Immature natural killer cell (primary cell): ENCODE results near the gene NXPE3. TPM values are rescaled to one million over a fixed set of nuclear protein-coding genes. Genes with fewer than 3 reads are reported as not detected.
"Not testable (repeated sequence)": the region's sequence is repeated elsewhere in the genome, so short reads cannot be mapped to it uniquely, and the experiment has no call there.

Source experiments
- DNase-seq, 3 donors: peaks; one replicate each; pipeline ENCODE4 v3.0.0; 2022; ENCODE audit warnings: mixed read lengths in 1 of 3
- H3K27ac Mint-ChIP-seq, 6 donors: one replicate each; pipeline ENCODE4 v1.8.0; 2020; ENCODE audit warnings: mixed read lengths in 6 of 6, mild to moderate bottlenecking in 5 of 6, inconsistent platforms in 4 of 6, moderate library complexity in 3 of 6
- H3K27me3 Mint-ChIP-seq, 3 donors: one replicate each; pipeline ENCODE4 v1.8.0; 2020 to 2021; ENCODE audit warnings: low read depth in 3 of 3, mild to moderate bottlenecking in 3 of 3, mixed read lengths in 3 of 3, moderate library complexity in 3 of 3, inconsistent platforms in 1 of 3
- H3K36me3 Mint-ChIP-seq, 3 donors: one replicate each; pipeline ENCODE4 v1.8.0; 2020; ENCODE audit warnings: mixed read lengths in 3 of 3, inconsistent platforms in 2 of 3, mild to moderate bottlenecking in 2 of 3
- H3K4me1 Mint-ChIP-seq, 2 donors: one replicate each; pipeline ENCODE4 v1.8.0; 2020; ENCODE audit warnings: inconsistent platforms in 2 of 2, mild to moderate bottlenecking in 2 of 2, mixed read lengths in 2 of 2, moderate library complexity in 1 of 2
- H3K4me3 Mint-ChIP-seq, 5 donors: one replicate each; pipeline ENCODE4 v1.8.0; 2020; ENCODE audit warnings: mild to moderate bottlenecking in 5 of 5, mixed read lengths in 5 of 5, inconsistent platforms in 3 of 5, moderate library complexity in 3 of 5
- H3K9me3 Mint-ChIP-seq, 6 donors: one replicate each; pipeline ENCODE4 v1.8.0; 2020; ENCODE audit warnings: mild to moderate bottlenecking in 6 of 6, mixed read lengths in 6 of 6, inconsistent platforms in 4 of 6, moderate library complexity in 3 of 6
- polyA plus RNA-seq, 3 donors: library from polyadenylated mRNA; unstranded; fragments of 300-500 nt; fragmentation: Illumina TruSeq; gene quantifications; one replicate each; pipeline ENCODE4 v1.2.3, GENCODE V29; 2021

The NXPE3 gene
- polyA plus RNA-seq = 10 to 100 TPM; 11.8 to 34.1 (median 28.6) TPM

GRCh38 chr3:101779047-101779821 is at the start of gene NXPE3:
TSS of gene NXPE3 (plus strand) at chr3:101779211. CDS start at chr3:101785597, 6,386 bp downstream.
- DNase-seq = peak; percentile 93 to 94 (median 93)
- peak within 1 kb of the TSS; percentile 94 to 98 (median 96) for H3K27ac Mint-ChIP-seq
- peaks cover 9 to 12% (median 9%) of the 10 kb centered on the region in 3 donors for H3K36me3 Mint-ChIP-seq
- H3K4me1 Mint-ChIP-seq = peaks cover 23 to 46% of the 10 kb centered on the region in 2 donors
- H3K9me3 Mint-ChIP-seq = no peaks in the 10 kb centered on the region
- H3K4me3 Mint-ChIP-seq = peak within 1 kb of the TSS; percentile 88 to 96 (median 90)
- H3K27me3 Mint-ChIP-seq = peaks cover 0 to 6% (median 3%) of the 10 kb centered on the region in 3 donors

- no peaks in the 10 kb centered on the region for H3K9me3 Mint-ChIP-seq
- peaks cover 0 to 1% (median 0%) of the 10 kb centered on the region in 3 donors for H3K27me3 Mint-ChIP-seq
- H3K36me3 Mint-ChIP-seq = peaks cover 23 to 34% (median 24%) of the 10 kb centered on the region in 3 donors
- H3K4me3 Mint-ChIP-seq = no peak overlapping the region
- H3K4me1 Mint-ChIP-seq = peaks cover 7 to 12% of the 10 kb centered on the region in 2 donors
- no peak overlapping the region for H3K27ac Mint-ChIP-seq
- no peak for DNase-seq
Observed at GRCh38 chr3:101729586-101729985, 49.4 kb upstream of the NXPE3 start.

- H3K9me3 Mint-ChIP-seq = no peaks in the 10 kb centered on the region
- no peak overlapping the region for H3K4me3 Mint-ChIP-seq
- H3K27ac Mint-ChIP-seq = peak overlapping the region in 1 of 6 donors; percentile 3
- peaks cover under 1 to 4% of the 10 kb centered on the region in 2 donors for H3K4me1 Mint-ChIP-seq
- H3K27me3 Mint-ChIP-seq = peaks cover 0 to 1% (median 0%) of the 10 kb centered on the region in 3 donors
- peaks cover 29 to 45% (median 31%) of the 10 kb centered on the region in 3 donors for H3K36me3 Mint-ChIP-seq
- no peak for DNase-seq
Observed at GRCh38 chr3:101730839-101731238, 48.2 kb upstream of the NXPE3 start.

- no peak for DNase-seq
- H3K27me3 Mint-ChIP-seq = peaks cover 0 to 1% (median 0%) of the 10 kb centered on the region in 3 donors
- no peak overlapping the region for H3K4me3 Mint-ChIP-seq
- H3K9me3 Mint-ChIP-seq = no peaks in the 10 kb centered on the region
- no peak overlapping the region for H3K27ac Mint-ChIP-seq
- peaks cover 40 to 58% (median 44%) of the 10 kb centered on the region in 3 donors for H3K36me3 Mint-ChIP-seq
- H3K4me1 Mint-ChIP-seq = no peaks in the 10 kb centered on the region
Observed at GRCh38 chr3:101732240-101732641, 46.8 kb upstream of the NXPE3 start.

GRCh38 chr3:101735833-101736232 is 43.2 kb upstream of the NXPE3 start:
- H3K27ac Mint-ChIP-seq = no peak overlapping the region
- no peaks in the 10 kb centered on the region for H3K9me3 Mint-ChIP-seq
- peaks cover 37 to 58% (median 57%) of the 10 kb centered on the region in 3 donors for H3K36me3 Mint-ChIP-seq
- no peaks in the 10 kb centered on the region for H3K4me1 Mint-ChIP-seq
- peaks cover 0 to 3% (median 0%) of the 10 kb centered on the region in 3 donors for H3K27me3 Mint-ChIP-seq
- H3K4me3 Mint-ChIP-seq = no peak overlapping the region
- no peak for DNase-seq

- H3K4me1 Mint-ChIP-seq, H3K27me3 Mint-ChIP-seq, DNase-seq, H3K27ac Mint-ChIP-seq, H3K4me3 Mint-ChIP-seq, H3K9me3 Mint-ChIP-seq: not testable (repeated sequence)
- peaks cover 4 to 33% (median 17%) of the 10 kb centered on the region in 3 donors for H3K36me3 Mint-ChIP-seq
Observed at GRCh38 chr3:101741914-101742313, 37.1 kb upstream of the NXPE3 start.

- Mint-ChIP-seq H3K4me1 (no peaks in the 10 kb centered on the region), H3K27ac (peak overlapping the region in 3 of 6 donors; percentile 17 to 51 (median 30)), H3K36me3 (peaks cover 0 to 14% (median 4%) of the 10 kb centered on the region in 3 donors), H3K27me3 (peaks cover 0 to 1% (median 0%) of the 10 kb centered on the region in 3 donors), H3K9me3 (no peaks in the 10 kb centered on the region), H3K4me3 (no peak overlapping the region)
- DNase-seq = no peak
Observed at GRCh38 chr3:101744811-101745210, 34.2 kb upstream of the NXPE3 start.

- not testable (repeated sequence) for H3K4me1 Mint-ChIP-seq, H3K9me3 Mint-ChIP-seq, H3K4me3 Mint-ChIP-seq, DNase-seq, H3K27me3 Mint-ChIP-seq, H3K27ac Mint-ChIP-seq
- peaks cover 0 to 16% (median 9%) of the 10 kb centered on the region in 3 donors for H3K36me3 Mint-ChIP-seq
Observed at GRCh38 chr3:101745934-101746333, 33.1 kb upstream of the NXPE3 start.

- H3K4me3 Mint-ChIP-seq, DNase-seq, H3K27me3 Mint-ChIP-seq, H3K27ac Mint-ChIP-seq, H3K9me3 Mint-ChIP-seq: not testable (repeated sequence)
- Mint-ChIP-seq H3K4me1 (peaks cover 0 to 14% of the 10 kb centered on the region in 2 donors), H3K36me3 (peaks cover 27 to 54% (median 34%) of the 10 kb centered on the region in 3 donors)
Observed at GRCh38 chr3:101753386-101754113, 25.5 kb upstream of the NXPE3 start.

- Mint-ChIP-seq H3K27ac (peak overlapping the region in 4 of 6 donors; percentile 5 to 45 (median 7)), H3K9me3 (no peaks in the 10 kb centered on the region), H3K27me3 (no peaks in the 10 kb centered on the region), H3K4me1 (peaks cover 0 to 19% of the 10 kb centered on the region in 2 donors), H3K4me3 (no peak overlapping the region), H3K36me3 (peaks cover 30 to 57% (median 47%) of the 10 kb centered on the region in 3 donors)
- peak in 1 of 3 donors; percentile 19 for DNase-seq
Observed at GRCh38 chr3:101758224-101758623, 20.8 kb upstream of the NXPE3 start.

GRCh38 chr3:101762041-101762646 is 16.9 kb upstream of the NXPE3 start:
- Mint-ChIP-seq H3K4me3 (no peak overlapping the region), H3K9me3 (no peaks in the 10 kb centered on the region), H3K36me3 (peaks cover 25 to 46% (median 34%) of the 10 kb centered on the region in 3 donors), H3K27me3 (no peaks in the 10 kb centered on the region), H3K4me1 (peaks cover 0 to 19% of the 10 kb centered on the region in 2 donors), H3K27ac (no peak overlapping the region)
- DNase-seq = no peak

- peaks cover 20 to 38% of the 10 kb centered on the region in 2 donors for H3K4me1 Mint-ChIP-seq
- not testable (repeated sequence) for DNase-seq, H3K27me3 Mint-ChIP-seq, H3K36me3 Mint-ChIP-seq, H3K9me3 Mint-ChIP-seq
- peak overlapping the region; percentile 41 to 96 (median 89) for H3K4me3 Mint-ChIP-seq
- H3K27ac Mint-ChIP-seq = peak overlapping the region in 5 of 6 donors; percentile 58 to 98 (median 96)
Observed at GRCh38 chr3:101777745-101778281, 1.2 kb upstream of the NXPE3 start.

GRCh38 chr3:101778385-101779046 is 495 bp upstream of the NXPE3 start:
- H3K27me3 Mint-ChIP-seq = peaks cover 0 to 6% (median 3%) of the 10 kb centered on the region in 3 donors

More at GRCh38 chr3:101778385-101779046, 495 bp upstream of the NXPE3 start:
- no peaks in the 10 kb centered on the region for H3K9me3 Mint-ChIP-seq
- peak overlapping the region; percentile 94 to 98 (median 96) for H3K27ac Mint-ChIP-seq
- peaks cover 1 to 5% (median 2%) of the 10 kb centered on the region in 3 donors for H3K36me3 Mint-ChIP-seq
- no peak for DNase-seq
- H3K4me3 Mint-ChIP-seq = peak overlapping the region; percentile 88 to 96 (median 90)
- peaks cover 22 to 39% of the 10 kb centered on the region in 2 donors for H3K4me1 Mint-ChIP-seq
